ENCODE measurements around the gene CRNKL1. TPM values are rescaled to one million over a fixed set of nuclear protein-coding genes. Genes with fewer than 3 reads are reported as not detected.

The CRNKL1 gene
- total and polyA plus RNA-seq, 2 of the 4 experiments (the other 2 are of a cell fraction): 7.4 to 20.1 TPM

DNA sequence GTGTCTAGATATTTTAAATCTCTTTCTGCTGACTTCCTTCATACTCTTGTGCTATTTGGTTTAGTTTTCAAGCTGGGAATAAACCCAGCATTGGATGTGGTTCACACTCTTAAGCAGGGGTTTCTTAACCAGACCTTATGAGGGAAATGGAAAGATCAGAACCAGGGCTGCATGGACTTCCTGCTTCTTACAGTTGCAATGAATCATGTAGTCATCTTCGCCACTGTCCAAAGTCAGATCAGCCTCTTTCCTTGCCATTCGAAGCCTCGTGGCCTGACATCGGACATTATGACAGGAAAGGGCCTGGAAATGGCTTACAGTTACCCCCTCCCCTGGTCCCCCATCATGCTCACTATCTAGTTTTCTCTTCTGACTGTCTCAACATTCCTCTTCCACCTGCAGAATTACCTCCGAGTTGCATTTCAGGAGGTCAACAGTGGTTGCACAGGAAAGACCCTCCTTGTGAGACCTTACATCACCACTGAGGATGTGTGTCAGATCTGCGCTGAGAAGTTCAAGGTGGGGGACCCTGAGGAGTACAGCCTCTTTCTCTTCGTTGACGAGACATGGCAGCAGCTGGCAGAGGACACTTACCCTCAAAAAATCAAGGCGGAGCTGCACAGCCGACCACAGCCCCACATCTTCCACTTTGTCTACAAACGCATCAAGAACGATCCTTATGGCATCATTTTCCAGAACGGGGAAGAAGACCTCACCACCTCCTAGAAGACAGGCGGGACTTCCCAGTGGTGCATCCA lies 51.9 kb downstream of the CRNKL1 start:
- no peak overlapping the region for H2AK5ac ChIP-seq (ENCODE audit: low read depth, low read length)
- no peak overlapping the region for H3K4ac ChIP-seq (ENCODE audit: low read depth, low read length)
- no peak for ATAC-seq (ENCODE audit: low read depth)
- H3K27ac ChIP-seq (ENCODE audit: insufficient read depth, low read length): no peak overlapping the region
- H4K5ac ChIP-seq (ENCODE audit: low read depth, low read length): no peak overlapping the region
- no peak overlapping the region for H4K8ac ChIP-seq (ENCODE audit: low read depth in 2 of 2, low read length in 2 of 2)
- H3K4me3 ChIP-seq (ENCODE audit: insufficient read depth, low read depth, low read length): no peak overlapping the region
- no peak overlapping the region for H2BK5ac ChIP-seq (ENCODE audit: low read depth, low read length, poor library complexity, severe bottlenecking)
- no peak overlapping the region for H2BK20ac ChIP-seq (ENCODE audit: low read depth, low read length)
- in situ Hi-C loops (cut with MboI; ENCODE audit: low sequenced_read_pairs) (no loop called here), dilution Hi-C loops (cut with HindIII; ENCODE audit: low sequenced_read_pairs, unreplicated experiment) (no loop called here), intact Hi-C loops (cut with micrococcal nuclease) (no loop called here)
- no peak overlapping the region for H3K23ac ChIP-seq (ENCODE audit: low read depth, low read length)
- TF ChIP-seq POLR2A (IDR thresholded peaks at IDR 0.05; ENCODE audit: low read depth, low read length): no peak
- TF ChIP-seq FOS (IDR thresholded peaks at IDR 0.05; ENCODE audit: low read depth, low read length): no peak
- TF ChIP-seq, protein P1, sequence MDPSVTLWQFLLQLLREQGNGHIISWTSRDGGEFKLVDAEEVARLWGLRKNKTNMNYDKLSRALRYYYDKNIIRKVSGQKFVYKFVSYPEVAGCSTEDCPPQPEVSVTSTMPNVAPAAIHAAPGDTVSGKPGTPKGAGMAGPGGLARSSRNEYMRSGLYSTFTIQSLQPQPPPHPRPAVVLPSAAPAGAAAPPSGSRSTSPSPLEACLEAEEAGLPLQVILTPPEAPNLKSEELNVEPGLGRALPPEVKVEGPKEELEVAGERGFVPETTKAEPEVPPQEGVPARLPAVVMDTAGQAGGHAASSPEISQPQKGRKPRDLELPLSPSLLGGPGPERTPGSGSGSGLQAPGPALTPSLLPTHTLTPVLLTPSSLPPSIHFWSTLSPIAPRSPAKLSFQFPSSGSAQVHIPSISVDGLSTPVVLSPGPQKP (IDR thresholded peaks at IDR 0.05; ENCODE audit: borderline replicate concordance, low read depth, low read length): no peak
- TF ChIP-seq MAZ (IDR thresholded peaks at IDR 0.05; ENCODE audit: borderline replicate concordance, low read depth, low read length): no peak
- H2BK15ac ChIP-seq (ENCODE audit: low read depth, low read length): no peak overlapping the region
- no peak overlapping the region for H3K14ac ChIP-seq (replicated peaks; ENCODE audit: low read depth, low read length)
- H2AK9ac ChIP-seq (replicated peaks; ENCODE audit: low read depth, low read length, poor library complexity): no peak overlapping the region
- H2AFZ ChIP-seq (replicated peaks; ENCODE audit: low read length, poor library complexity): no peak overlapping the region
- 92% methylated on average over 6 of the region's 14 CpGs; no CpG with 5 or more reads in 1 of the 2 experiments for WGBS, 2 experiments (ENCODE audit: extremely low coverage in 2 of 2, insufficient read length in 1 of 2)
- no peaks in the 10 kb centered on the region for H3K9me3 ChIP-seq (ENCODE audit: control insufficient read depth, insufficient read depth, low read length)
- peaks cover 14% of the 10 kb centered on the region for H3K9me1 ChIP-seq (ENCODE audit: insufficient read depth, low read length)
- peaks cover 18% of the 10 kb centered on the region for H3K4me1 ChIP-seq (ENCODE audit: control insufficient read depth, insufficient read depth, low read length)
- ChIA-PET POLR2A (ENCODE audit: unreplicated experiment) (no interaction called here), CTCF (no interaction called here)
- peaks cover 58% of the 10 kb centered on the region for H3K36me3 ChIP-seq (ENCODE audit: control insufficient read depth, insufficient read depth, low read length)
- DNase-seq: no peak
- peaks cover 42 to 76% of the 10 kb centered on the region in 2 experiments for H3K79me1 ChIP-seq (ENCODE audit: low read depth in 1 of 2, low read length in 2 of 2)
- no TSS peak for BruUV-seq (replicated peaks)
- H4K20me1 ChIP-seq (ENCODE audit: insufficient read depth, low read length): peaks cover 48% of the 10 kb centered on the region
- H3K27me3 ChIP-seq (ENCODE audit: control insufficient read depth, insufficient read depth, low read length): no peaks in the 10 kb centered on the region
- H3K9ac ChIP-seq (ENCODE audit: low read depth, low read length): no peak overlapping the region
- H3K18ac ChIP-seq (ENCODE audit: low read depth, low read length): no peak overlapping the region
- no peak overlapping the region for H2BK120ac ChIP-seq (ENCODE audit: low read depth, low read length)
- H3K56ac ChIP-seq (ENCODE audit: extremely low read depth, insufficient read depth, low read length): no peak overlapping the region
- H4K91ac ChIP-seq (ENCODE audit: insufficient read depth, low read depth, low read length): no peak overlapping the region
- H3K4me2 ChIP-seq (ENCODE audit: low read depth, low read length): no peak overlapping the region
